IPS-18c (cell line): Measurements from ENCODE around the gene ABI3.

Experiments used
- H3K4me3 ChIP-seq: 2 replicates; pipeline ENCODE4 v1.7.0; 2013; ENCODE audit warnings: low read depth, mild to moderate bottlenecking, low read length, moderate library complexity; ENCODE audit not compliant: insufficient read depth
- H3K9me3 ChIP-seq: one replicate; pipeline ENCODE4 v1.6.1; 2013; ENCODE audit warnings: mild to moderate bottlenecking, low read length, moderate library complexity; ENCODE audit not compliant: control insufficient read depth, insufficient read depth

The ABI3 gene

DNA sequence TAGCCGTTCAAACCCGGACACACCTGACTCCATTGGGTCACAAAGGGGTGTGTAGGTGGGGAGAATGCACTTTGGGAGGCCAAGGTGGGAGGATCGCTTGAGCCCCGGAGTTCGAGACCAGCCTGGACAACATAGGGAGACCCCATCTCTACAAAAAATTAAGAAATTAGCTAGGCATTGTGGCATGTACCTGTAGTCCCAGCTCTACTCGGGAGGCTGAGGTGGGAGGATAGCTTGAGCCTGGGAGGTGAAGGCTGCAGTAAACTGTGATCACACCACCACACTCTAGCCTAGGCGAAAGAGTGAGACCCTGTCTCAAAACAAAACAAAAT, 21.0 kb downstream of the ABI3 start:
- no peaks in the 10 kb centered on the region for H3K9me3 ChIP-seq
- H3K4me3 ChIP-seq = no peak overlapping the region

DNA sequence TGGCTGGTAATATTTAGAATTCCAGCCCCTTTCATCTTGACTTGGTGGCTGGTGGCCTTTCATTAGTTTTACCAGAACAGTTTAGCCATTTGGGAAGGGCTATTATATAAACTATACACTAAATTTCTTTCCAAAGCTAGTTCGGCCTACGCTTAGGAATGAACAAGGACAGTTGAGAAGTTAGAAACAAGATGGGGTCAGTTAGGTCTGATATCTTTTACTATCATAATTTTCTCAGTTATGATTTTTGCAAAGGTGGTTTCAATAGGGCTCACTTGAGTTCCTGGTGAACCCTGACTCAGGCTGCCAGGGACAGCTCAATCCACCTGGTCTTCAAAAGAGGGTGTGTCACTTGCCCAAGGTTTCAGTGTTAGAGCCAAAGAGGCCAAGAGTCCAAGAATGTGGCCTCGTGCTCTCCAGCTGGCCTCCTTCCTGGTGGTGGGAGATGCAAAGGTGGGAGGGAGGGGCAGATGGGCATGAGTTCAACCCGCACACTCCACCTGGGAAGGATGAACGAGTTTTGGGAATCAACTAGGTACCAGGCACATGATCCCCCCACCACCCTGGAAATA, 24.1 kb downstream of the ABI3 start:
- H3K9me3 ChIP-seq = no peaks in the 10 kb centered on the region
- no peak overlapping the region for H3K4me3 ChIP-seq

DNA sequence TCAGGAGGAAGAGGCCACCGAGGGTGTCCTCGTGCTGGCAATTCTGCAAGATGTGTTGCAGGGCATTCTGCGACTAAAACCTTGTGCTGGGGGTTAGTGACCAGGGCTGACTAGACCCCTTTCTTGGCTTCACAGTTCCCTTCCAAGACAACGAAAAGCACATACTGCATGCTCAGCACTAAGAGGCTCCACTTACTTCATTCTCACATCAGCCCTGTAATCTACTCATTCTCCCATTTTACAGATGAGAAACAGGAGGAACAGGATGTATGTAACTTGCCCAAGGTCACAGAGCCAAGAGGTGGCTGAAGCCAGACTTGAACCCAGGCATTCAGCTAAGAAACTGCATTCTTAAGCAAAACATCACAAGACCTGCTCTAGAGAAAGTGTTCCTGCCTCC, 25.4 kb downstream of the ABI3 start:
- Histone ChIP-seq H3K9me3 (no peaks in the 10 kb centered on the region), H3K4me3 (no peak overlapping the region)

DNA sequence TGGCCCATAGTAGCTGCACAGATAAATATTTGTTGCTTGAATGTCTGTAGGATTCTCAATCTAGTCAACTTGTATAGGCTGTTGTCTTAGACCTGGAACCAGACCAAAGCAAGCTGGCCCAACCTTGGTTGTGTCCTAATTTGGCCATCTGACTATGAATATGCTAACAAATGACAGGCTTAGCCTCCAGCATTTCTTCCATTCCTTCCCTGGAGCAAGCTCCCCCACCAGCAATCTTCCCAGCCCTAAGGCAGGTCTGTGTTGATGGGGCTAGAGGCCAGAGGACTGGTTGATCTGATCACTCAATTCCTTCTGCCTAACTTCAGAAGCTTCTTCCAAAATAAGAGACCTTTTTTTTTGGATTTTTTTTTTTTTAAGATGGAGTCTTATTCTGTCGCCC, 29.5 kb downstream of the ABI3 start:
- no peak overlapping the region for H3K4me3 ChIP-seq
- H3K9me3 ChIP-seq = no peaks in the 10 kb centered on the region

DNA sequence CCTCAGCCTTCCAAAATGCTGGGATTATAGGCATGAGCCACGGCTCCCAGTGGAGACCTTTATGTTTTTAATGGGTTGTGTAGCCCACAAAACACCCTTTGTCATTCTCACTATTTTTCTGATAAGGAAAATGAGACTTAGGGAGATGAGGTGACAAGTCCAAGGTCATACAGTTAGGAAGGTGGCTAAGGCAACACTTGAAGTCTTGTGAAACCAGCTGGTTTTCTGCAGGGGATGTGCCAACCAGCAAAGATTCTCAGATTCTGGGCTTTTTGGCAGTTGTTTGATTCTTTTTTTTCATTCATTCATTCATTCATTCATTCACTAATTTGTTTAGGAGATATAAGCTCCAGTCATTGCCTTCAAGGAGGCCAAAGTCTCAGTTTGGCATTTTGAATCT, 30.1 kb downstream of the ABI3 start:
- no peak overlapping the region for H3K4me3 ChIP-seq

DNA sequence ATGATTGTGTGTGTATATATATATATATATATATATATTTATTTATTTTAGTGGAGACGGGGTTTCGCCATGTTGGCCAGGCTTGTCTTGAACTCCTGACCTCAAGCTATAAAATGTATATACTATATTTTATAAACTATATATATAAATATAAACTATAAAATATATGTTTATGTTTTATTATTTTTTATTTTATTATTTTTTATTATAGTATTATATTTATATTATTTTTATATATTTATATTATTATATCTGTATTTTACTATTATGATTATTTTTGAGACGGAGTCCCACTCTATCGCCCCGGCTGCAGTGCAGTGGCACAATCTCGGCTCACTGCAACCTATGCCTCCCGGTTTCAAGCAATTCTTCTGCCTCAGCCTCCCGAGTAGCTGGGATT, 30.5 kb downstream of the ABI3 start:
- H3K4me3 ChIP-seq = no peak overlapping the region
- no peaks in the 10 kb centered on the region for H3K9me3 ChIP-seq

More for the DNA sequence above, 30.1 kb downstream of the ABI3 start:
- no peaks in the 10 kb centered on the region for H3K9me3 ChIP-seq

DNA sequence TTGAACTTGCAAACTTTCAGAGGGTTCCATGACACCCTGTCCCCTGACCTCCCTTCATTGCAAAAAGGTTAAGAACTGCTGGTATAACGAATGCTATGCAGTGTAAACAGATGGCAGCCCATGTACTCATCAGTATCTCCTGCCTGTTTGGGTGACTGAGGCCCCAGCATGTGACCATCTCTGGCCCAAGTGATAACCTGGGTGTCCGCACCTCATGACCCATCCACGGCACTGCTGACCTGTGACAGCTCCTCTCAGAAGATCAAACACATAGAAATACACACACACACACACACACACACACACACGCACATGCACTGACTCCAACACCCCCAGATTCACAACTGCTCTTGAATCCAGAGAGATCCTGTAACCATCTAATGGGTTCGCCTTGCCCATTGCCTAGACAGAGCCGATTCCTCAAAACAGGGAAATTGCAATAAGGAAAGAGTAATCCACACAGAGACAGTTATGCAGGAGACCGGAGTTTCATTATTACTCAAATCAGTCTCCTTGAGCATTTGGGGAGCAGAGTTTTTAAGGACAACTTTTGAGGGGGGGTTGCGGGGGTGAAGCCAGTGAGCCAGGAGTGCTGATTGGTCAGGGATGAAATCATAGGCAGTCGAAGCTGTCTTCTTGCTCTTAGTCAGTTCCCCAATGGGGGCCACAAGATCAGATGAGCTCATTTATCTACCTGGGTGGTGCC, 31.3 kb downstream of the ABI3 start:
- no peaks in the 10 kb centered on the region for H3K9me3 ChIP-seq
- H3K4me3 ChIP-seq = no peak overlapping the region

DNA sequence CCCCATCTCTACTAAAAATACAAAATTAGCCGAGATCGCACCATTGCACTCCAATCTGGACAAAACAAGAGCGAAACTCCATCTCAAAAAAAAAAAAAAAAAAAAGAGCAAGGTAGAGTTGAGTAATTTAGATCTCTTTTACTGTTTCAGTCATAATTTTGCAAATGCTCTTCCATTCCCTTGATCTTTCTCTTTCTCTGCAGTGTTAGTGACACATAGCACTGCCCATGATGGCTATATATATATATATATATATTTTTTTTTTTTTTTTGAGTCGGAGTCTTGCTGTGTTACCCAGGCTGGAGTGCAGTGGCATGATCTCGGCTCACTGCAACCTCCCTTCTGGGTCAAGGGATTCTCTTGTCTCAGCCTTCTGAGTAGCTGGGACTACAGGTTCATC, 32.3 kb downstream of the ABI3 start:
- Histone ChIP-seq H3K9me3 (no peaks in the 10 kb centered on the region), H3K4me3 (no peak overlapping the region)

DNA sequence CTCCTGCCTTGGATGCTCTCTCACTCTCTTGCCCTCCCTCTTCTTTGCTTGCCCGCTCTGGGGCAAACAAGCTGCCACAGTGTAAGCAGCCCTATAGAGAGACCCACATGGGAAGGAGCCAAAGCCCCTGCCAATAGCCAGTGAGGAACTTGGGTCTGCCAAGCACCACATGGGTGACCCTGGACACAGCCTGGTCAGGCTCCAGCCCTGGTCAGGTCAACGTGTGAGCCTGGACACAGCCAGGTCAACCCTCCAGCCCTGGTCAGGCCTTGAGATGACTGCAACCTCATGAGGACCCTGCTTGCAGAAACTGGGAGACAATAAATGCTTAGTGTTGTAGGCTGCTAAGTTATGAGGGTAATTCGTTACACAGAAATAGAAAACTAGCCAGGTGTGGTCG, 34.3 kb downstream of the ABI3 start:
- Histone ChIP-seq H3K4me3 (no peak overlapping the region), H3K9me3 (peaks cover 4% of the 10 kb centered on the region)

DNA sequence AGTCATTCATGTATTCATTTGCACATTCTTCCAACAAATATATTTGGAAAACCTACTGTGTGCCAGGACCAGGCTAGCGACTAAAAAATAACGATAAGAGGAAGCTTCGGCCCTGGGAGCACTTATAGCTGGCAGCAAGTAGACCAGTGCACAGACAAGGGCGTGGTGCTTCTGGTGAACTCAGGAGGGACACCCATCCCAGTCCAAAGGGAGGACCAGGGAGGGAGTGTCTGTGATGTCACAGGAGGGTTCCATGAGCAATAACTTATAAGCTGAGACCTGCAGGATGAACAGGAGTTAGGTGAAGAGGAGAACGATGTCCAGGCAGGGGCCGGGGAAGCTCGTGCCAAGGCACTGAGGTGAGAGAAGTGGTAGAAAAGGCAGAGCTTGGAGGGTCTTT, 37.4 kb downstream of the ABI3 start:
- H3K9me3 ChIP-seq = peaks cover 4% of the 10 kb centered on the region
- H3K4me3 ChIP-seq = no peak overlapping the region

DNA sequence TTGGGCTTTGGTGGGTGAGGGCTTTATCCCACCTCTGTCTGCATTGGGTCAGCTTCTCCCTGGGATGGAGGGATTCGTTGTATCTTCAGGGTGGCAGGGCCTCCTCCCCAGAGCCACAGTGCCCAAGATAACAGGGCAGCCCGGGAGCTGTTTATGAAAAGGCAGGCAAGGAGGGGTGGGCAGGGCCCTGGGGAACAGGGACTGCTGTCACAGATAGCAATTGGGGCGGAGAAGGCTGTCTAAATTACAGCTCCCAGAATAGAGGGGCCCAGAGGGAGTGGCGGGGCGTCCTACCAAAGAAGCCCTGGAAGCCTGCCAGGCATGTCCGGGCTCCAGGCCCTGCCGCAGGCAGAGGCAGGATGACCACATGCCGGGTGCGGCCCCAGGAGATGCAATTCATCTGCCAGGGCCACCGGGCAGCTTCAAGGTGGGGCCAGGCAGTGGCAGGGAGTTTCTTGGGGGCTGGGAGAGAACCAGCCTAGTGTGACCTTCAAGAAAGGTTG, 38.8 kb downstream of the ABI3 start:
- H3K4me3 ChIP-seq = no peak overlapping the region
- peaks cover 4% of the 10 kb centered on the region for H3K9me3 ChIP-seq

DNA sequence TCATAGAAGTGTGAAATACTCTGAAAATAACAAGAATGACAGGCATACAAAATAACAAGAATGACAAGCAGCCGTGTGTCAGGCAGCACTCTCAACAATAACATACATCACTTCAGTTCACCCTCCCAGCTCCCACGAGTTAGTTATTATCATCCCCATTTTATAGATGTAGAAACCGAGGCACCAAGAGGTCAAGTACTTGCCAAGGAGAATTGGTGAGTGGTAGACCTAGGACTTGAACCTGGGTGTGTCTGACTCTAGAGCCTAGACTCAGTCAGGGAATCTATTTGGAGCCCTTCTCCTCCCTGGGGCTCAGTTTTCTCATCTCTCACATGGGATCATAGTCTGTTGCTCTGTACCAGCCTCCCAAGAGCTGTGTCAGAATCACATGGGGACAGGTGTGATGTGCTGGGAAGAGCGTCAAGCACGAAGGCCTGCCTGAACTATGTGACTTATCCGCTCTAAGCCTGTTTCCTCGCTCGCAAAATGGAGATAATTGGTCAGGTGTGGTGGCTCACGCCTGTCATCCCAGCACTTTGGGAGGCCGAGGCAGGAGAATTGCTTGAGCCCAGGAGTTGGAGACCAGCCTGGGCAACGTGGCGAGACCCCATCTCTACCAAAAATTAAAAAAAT, 39.5 kb downstream of the ABI3 start:
- Histone ChIP-seq H3K9me3 (peaks cover 4% of the 10 kb centered on the region), H3K4me3 (no peak overlapping the region)

DNA sequence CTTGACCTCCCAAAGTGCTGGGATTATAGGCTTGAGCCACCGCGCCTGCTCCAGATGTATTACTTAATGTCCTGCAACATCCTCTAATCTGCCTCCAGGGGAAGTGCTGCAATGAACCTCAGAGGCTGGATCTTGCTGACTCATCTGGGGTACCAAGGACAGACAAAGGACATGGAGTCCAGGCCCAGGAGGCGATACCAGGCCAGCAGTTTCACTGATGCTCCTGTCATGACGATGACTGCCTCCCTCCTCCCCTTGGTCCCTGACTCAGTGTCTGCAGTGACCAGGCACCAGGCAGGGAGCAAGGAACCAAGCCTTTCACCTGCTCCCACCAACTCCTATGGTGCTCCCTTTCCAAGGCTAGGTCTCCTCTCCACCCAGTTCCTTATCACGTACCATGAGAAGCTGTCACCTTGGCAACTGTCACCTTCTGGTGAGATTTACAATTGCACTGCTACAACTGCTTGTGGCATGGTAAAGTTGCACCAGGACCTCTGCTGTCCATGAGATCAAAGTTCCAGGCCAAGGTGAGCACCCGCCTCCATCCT, 41.7 kb downstream of the ABI3 start:
- peaks cover 4% of the 10 kb centered on the region for H3K9me3 ChIP-seq
- no peak overlapping the region for H3K4me3 ChIP-seq

DNA sequence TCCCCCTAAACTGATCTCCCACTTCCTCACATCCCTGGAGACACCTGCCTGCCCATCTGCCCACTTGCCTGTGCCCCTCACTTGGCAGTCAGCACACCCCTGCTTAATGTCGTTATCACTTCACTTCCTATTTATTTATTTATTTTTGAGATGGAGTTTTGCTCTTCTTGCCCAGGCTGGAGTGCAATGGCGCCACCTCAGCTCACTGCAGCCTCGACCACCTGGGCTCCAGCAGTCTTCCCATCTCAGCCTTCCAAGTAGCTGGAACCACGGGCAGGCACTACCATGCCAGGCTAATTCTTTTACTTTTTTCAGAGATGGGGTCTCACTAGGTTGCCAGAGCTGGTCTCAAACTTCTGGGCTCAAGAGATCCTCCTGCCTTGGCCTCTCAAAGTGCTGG, 43.6 kb downstream of the ABI3 start:
- peaks cover 2% of the 10 kb centered on the region for H3K9me3 ChIP-seq
- no peak overlapping the region for H3K4me3 ChIP-seq

DNA sequence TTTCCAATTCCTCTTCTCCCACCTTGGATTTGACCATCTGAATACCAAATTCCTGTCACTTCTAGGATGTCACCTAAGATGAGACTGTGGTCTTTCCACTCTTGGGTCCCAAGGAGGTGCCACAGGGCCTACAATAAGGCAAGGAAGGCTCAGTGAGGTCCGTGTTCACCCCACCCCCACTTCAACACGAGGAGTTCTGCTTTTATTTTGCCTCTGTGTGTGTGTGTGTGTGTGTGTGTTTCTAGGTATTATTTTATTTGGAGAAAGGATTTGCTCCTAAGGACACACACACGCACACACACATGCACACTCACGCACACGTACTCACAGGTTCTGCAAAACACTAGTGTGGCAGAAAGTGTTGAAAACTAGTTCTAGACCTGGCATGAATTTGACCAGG, 44.6 kb downstream of the ABI3 start:
- Histone ChIP-seq H3K9me3 (no peaks in the 10 kb centered on the region), H3K4me3 (no peak overlapping the region)

DNA sequence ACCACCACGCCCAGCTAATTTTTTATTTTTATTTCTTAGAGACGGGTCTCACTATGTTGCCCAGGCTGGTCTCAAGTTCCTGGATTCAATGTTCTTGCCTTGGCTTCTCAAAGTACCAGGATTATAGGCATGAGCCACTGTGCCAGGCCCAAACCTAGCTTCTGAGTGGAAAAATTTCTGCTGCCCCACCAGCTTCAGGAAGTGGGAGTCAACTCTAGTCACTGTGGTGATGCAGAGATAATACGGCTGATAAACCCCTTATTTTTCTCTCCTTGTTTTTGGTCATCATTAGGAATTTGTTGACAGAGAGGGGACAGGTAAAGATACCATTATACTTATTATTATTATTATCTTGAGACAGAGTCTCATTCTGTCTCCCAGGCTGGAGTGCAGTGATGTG, 47.9 kb downstream of the ABI3 start:
- no peak overlapping the region for H3K4me3 ChIP-seq
- no peaks in the 10 kb centered on the region for H3K9me3 ChIP-seq

DNA sequence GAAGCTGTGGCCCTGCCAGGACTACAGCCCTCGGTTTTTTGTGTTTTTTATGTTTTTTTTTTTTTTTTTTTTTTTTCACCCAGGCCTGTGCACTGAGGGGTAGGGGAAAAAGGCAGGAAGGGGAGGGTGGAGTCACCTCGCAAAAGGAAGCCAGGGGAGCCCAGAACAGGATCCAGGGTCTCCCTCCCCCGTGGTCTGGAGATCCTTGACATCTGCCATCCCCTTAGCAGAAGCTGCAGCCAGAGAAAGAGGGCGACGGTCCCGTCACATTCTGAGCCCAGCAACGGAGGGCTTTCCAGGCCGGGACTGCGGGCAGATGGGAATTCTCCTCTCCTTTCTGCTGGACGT, 49.1 kb downstream of the ABI3 start:
- Histone ChIP-seq H3K9me3 (no peaks in the 10 kb centered on the region), H3K4me3 (peak overlapping the region; percentile 64)

DNA sequence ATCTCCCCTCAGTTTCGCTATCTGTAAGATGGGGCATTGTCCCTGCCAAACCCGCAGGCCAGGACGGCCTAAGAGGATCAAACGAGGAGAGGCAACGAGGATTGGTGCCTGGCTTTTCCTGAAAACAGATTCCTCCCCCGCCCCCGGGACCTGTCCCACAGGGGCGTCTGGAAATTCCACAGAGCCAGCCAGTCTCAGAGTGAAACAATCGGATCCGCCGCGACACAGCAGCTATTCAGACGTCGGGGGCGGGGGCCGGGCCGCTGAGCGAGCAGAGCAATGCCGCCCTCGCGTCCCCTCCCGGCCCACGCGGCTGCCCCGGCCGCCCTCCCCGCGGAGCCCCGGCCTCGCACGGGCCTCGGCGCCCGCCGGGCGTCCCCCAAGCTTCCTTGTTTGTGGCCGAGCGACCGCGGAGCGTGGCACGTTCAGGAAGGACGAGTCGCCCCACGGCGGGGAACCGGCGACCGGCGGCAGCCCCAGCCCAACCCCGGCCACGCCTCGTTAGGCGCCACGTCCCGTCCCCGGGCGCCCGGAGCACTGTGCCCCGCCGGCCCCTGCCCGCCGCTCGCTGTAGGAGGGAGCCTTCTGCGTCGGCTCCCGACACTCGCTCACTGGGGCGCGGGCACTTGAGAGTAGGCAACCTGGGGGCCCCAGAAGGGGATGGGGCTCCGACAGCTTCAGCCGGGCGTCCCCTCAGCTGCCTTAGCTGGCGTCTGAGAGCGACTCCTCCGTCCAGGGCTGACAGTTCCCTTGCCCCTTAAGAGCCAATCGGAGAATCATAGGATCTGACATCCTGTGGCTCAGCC, 49.7 kb downstream of the ABI3 start:
- peak overlapping the region; percentile 64 for H3K4me3 ChIP-seq
- H3K9me3 ChIP-seq = no peaks in the 10 kb centered on the region
